Measurements from ENCODE around the gene IL2RA. TPM values are rescaled to one million over a fixed set of nuclear protein-coding genes. Genes with fewer than 3 reads are reported as not detected.

IL2RA gene
- total and polyA plus RNA-seq, 2 donors (not counting 3 experiments of a cell fraction or from before 2014, with no cell fraction given) = not detected

DNA sequence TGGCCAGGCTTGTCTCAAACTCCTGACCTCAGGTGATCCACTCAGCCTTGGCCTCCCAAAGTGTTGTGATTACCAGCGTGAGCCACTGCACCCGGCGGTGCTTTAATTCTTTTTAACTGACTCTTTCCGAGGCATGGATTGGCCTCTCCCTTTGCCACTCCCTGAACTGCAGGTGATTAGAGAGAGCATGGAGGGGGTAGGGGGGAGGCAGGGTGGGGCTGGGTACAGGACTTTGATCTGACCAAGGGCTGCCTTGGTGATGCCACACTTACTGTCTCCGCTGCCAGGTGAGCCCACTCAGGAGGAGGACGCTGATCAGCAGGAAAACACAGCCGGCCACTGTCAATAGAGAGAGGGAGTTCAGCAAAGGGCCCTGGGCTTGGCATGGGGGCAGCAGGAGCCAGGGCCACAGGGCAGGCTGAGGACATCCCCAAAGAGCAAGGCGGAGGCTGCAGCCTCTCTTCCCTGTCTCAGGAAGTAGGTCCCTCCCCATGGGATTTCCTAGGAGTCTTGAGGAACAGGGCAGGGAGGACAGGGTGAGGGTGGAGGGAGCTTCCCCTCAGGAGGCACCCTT, 44.3 kb downstream of the IL2RA start:
- H3K4me2 ChIP-seq (ENCODE audit: insufficient read depth, low read length) = no peak overlapping the region
- POLR2A ChIA-PET = no interaction called here
- H3K4me3 ChIP-seq (replicated peaks in 1 of 3; ENCODE audit: insufficient read depth in 1 of 3, low read depth in 1 of 3, low read length in 3 of 3) = no peak overlapping the region
- CTCF ChIA-PET = interaction anchor here (0.9 to 1.8 kb wide), 2 partner anchors 68 to 384 kb away, joined by 4 to 6 read pairs; no protein-coding TSS in a partner anchor
- intact Hi-C loops (cut with micrococcal nuclease) (no loop called here), dilution Hi-C loops (cut with MboI; ENCODE audit: extremely low pct_ligation_motif_present, low sequenced_read_pairs) (no loop called here)
- DNase-seq (ENCODE audit: low read depth, low spot score) (no peak), FAIRE-seq (no peak)
- H3K27ac ChIP-seq (ENCODE audit: insufficient read depth, low read depth, low read length) = no peak overlapping the region
- no peak overlapping the region for H3K9ac ChIP-seq (replicated peaks; ENCODE audit: extremely low read depth, insufficient read depth, low read length)
- no peaks in the 10 kb centered on the region for H3K36me3 ChIP-seq (ENCODE audit: control insufficient read depth in 2 of 2, extremely low read depth in 1 of 2, insufficient read depth in 2 of 2, low read length in 2 of 2)
- no peaks in the 10 kb centered on the region for H3K79me2 ChIP-seq (ENCODE audit: control insufficient read depth, insufficient read depth, low read length)
- H3K27me3 ChIP-seq (ENCODE audit: control insufficient read depth in 2 of 2, insufficient read depth in 2 of 2, low read length in 2 of 2) = peaks cover 0 to 6% of the 10 kb centered on the region in 2 experiments
- H3K4me1 ChIP-seq (ENCODE audit: control insufficient read depth, extremely low read depth, insufficient read depth, low read length) = no peaks in the 10 kb centered on the region
- H4K20me1 ChIP-seq (replicated peaks; ENCODE audit: control insufficient read depth, extremely low read depth, insufficient read depth, low read length) = no peaks in the 10 kb centered on the region
- no TSS peak for BruUV-seq (replicated peaks)
- no peaks in the 10 kb centered on the region for H3K9me3 ChIP-seq (replicated peaks; ENCODE audit: control insufficient read depth, insufficient read depth, low read length)
- TF ChIP-seq, protein P1, sequence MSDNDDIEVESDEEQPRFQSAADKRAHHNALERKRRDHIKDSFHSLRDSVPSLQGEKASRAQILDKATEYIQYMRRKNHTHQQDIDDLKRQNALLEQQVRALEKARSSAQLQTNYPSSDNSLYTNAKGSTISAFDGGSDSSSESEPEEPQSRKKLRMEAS (IDR thresholded peaks at IDR 0.05; ENCODE audit: insufficient read depth, insufficient read length) = no peak
- TF ChIP-seq, protein P2, sequence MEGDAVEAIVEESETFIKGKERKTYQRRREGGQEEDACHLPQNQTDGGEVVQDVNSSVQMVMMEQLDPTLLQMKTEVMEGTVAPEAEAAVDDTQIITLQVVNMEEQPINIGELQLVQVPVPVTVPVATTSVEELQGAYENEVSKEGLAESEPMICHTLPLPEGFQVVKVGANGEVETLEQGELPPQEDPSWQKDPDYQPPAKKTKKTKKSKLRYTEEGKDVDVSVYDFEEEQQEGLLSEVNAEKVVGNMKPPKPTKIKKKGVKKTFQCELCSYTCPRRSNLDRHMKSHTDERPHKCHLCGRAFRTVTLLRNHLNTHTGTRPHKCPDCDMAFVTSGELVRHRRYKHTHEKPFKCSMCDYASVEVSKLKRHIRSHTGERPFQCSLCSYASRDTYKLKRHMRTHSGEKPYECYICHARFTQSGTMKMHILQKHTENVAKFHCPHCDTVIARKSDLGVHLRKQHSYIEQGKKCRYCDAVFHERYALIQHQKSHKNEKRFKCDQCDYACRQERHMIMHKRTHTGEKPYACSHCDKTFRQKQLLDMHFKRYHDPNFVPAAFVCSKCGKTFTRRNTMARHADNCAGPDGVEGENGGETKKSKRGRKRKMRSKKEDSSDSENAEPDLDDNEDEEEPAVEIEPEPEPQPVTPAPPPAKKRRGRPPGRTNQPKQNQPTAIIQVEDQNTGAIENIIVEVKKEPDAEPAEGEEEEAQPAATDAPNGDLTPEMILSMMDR (IDR thresholded peaks at IDR 0.05; ENCODE audit: extremely low read depth in 1 of 2, insufficient read depth in 1 of 2, low read depth in 1 of 2, low read length in 2 of 2) = no peak
- TF ChIP-seq POLR2A (IDR thresholded peaks at IDR 0.05; ENCODE audit: low read depth, low read length) (no peak), JUN (IDR thresholded peaks at IDR 0.05; ENCODE audit: borderline replicate concordance, insufficient read depth, insufficient read length, low read depth) (no peak), FOS (IDR thresholded peaks at IDR 0.05; ENCODE audit: borderline replicate concordance, insufficient read depth, low read length) (no peak), EZH2 (IDR thresholded peaks at IDR 0.05; ENCODE audit: borderline replicate concordance, low read depth, low read length, severe bottlenecking) (no peak), MYC (IDR thresholded peaks at IDR 0.05; ENCODE audit: low read depth, low read length) (no peak), POLR2AphosphoS5 (IDR thresholded peaks at IDR 0.05; ENCODE audit: insufficient read depth, low read depth, low read length) (no peak), GATA2 (IDR thresholded peaks at IDR 0.05; ENCODE audit: insufficient read depth, insufficient read length, low read depth, low read length) (no peak)
- H2AFZ ChIP-seq (ENCODE audit: low read depth, low read length) = no peak overlapping the region
- no peaks in the 10 kb centered on the region for H3K9me1 ChIP-seq (replicated peaks; ENCODE audit: control insufficient read depth, extremely low read depth, insufficient read depth, low read length)

Data from endothelial cell of umbilical vein (primary cell).